Thyroid gland (tissue), 4 donors: ENCODE results near the gene SNED1. TPM values are rescaled to one million over a fixed set of nuclear protein-coding genes. Genes with fewer than 3 reads are reported as not detected.

Source experiments
- DNase-seq, 2 donors: peaks; one replicate each; pipeline ENCODE4 v3.0.0-alpha.2; 2019
- H3K27ac ChIP-seq, 3 donors: fragments of 200-600 bp; sonication (generic); 1 replicate in 2 of 3; 2 replicates in 1 of 3; pipeline ENCODE4 v1.5.1; 2016 to 2019; ENCODE audit warnings: mild to moderate bottlenecking in 1 of 3, moderate library complexity in 1 of 3
- H3K27me3 ChIP-seq: fragments of 200-600 bp; sonication (generic); one replicate; pipeline ENCODE4 v1.5.1; 2019
- H3K36me3 ChIP-seq, 2 donors: fragments of 200-600 bp; sonication (generic); one replicate each; pipeline ENCODE4 v1.5.1; 2016 to 2019
- H3K4me1 ChIP-seq, 2 donors: fragments of 200-600 bp; sonication (generic); one replicate each; pipeline ENCODE4 v1.5.1; 2017 to 2019
- H3K4me3 ChIP-seq, 3 donors: fragments of 200-600 bp; sonication (generic); replicated peaks in 1 of 3; 1 replicate in 2 of 3; 2 replicates in 1 of 3; pipeline ENCODE4 v1.5.1; 2016; ENCODE audit warnings: mild to moderate bottlenecking in 1 of 3
- H3K9me3 ChIP-seq: fragments of 200-600 bp; sonication (generic); one replicate; pipeline ENCODE4 v1.5.1; 2017
- CTCF ChIP-seq, 6 experiments: fragments of 200-600 bp in 3 of 6; fragments of 450-650 bp in 3 of 6; sonication (generic) in 3 of 6; IDR thresholded peaks; one replicate each; pipeline ENCODE4 v1.5.1; 2016 to 2019; ENCODE audit warnings: antibody characterized with exemption in 6 of 6, mild to moderate bottlenecking in 2 of 6, inconsistent platforms in 1 of 6, moderate library complexity in 1 of 6
- POLR2A ChIP-seq, 2 donors: fragments of 450-650 bp; IDR thresholded peaks; one replicate each; pipeline ENCODE4 v1.6.1; 2017; ENCODE audit warnings: antibody characterized with exemption in 2 of 2, mild to moderate bottlenecking in 2 of 2, moderate library complexity in 1 of 2
- WGBS, 2 donors: methylation state at CpG; one replicate each; pipeline ENCODE4 v1.1.5; 2017; 5-methylcytosine and 5-hydroxymethylcytosine counted together
- intact Hi-C: fragments of 100-400 bp; cut with DNase I; formaldehyde crosslinking; loops from one replicate; pipeline ENCODE4 v1.15.1; 2023
- total RNA-seq, 4 donors: library from RNA; depleted of rRNA; stranded (reverse); fragments of >200 nt; gene quantifications; one replicate each; pipeline ENCODE4 v1.2.3, GENCODE V29; 2016

SNED1 gene
- total RNA-seq, 4 donors from 2014 or later, result 47.7 to 122 (median 68.7) TPM

DNA sequence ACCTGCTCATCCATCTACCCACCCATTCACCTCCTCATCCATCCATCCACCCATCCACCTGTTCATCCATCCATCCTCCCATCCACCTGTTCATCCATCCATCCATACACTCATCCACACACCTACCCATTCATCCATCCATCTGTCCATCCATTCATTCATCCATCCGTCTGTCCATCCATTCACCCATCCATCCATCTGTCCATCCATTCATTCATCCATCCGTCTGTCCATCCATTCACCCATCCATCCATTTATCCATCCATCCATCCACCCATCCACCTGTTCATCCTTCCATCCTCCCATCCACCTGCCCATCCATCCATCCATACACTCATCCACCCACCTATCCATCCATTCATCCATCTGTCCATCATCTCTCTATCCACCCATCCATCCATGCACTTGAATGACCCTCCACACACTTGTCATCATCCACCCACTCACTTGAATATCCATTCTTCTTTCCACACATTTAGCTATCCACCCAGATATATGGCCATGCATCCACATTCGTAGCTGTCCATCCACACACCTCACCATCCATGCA, 47.3 kb upstream of the SNED1 start:
- no peak for DNase-seq
- 92% methylated on average over 3 of the region's 3 CpGs for WGBS, 2 donors
- TF ChIP-seq POLR2A (IDR thresholded peaks at IDR 0.05), result no peak
- no peaks in the 10 kb centered on the region for H3K9me3 ChIP-seq
- no peak overlapping the region for H3K4me3 ChIP-seq
- intact Hi-C loops, result no loop called here
- peaks cover 6 to 24% of the 10 kb centered on the region in 2 donors for H3K4me1 ChIP-seq
- no peaks in the 10 kb centered on the region for H3K36me3 ChIP-seq
- no peak overlapping the region for H3K27ac ChIP-seq
- no peaks in the 10 kb centered on the region for H3K27me3 ChIP-seq

DNA sequence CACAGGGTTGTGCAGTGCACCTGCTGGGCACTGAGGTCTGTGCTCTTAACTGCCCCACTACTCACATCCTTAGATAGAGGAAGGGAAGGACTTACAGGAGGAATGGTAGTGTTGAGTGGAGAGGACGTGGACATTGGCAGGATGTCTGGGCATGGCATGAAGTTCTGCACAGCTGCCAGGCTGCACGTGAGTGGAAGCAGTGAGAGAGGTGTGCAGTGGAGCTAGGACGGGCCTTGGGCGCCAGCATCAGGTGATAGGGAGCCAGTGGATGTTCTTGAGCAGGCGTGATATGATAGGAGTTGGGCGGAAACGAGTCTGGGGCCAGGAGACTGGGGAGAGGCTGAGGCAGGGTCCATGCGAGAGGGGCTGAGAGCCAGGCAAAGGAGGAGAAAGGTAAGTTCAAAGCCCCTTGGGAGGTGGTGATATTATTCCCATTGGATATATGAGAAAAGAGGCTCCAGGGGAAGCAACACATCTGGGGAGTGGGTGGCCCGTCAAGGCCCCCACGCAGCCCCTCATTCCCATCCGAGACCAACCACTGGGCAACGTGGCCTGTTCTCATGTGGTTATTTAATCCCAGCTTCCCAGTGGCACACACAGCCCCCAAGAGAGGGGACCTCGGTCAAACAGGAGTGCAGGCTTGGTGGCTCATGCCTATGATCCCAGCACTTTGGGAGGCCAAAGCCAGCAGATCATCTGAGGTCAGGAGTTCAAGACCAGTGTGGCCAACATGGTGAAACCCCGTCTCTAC, 45.7 kb upstream of the SNED1 start:
- no peak overlapping the region for H3K4me3 ChIP-seq
- H3K9me3 ChIP-seq, result no peaks in the 10 kb centered on the region
- H3K4me1 ChIP-seq, result peaks cover 15 to 40% of the 10 kb centered on the region in 2 donors
- intact Hi-C loops, result no loop called here
- H3K36me3 ChIP-seq, result no peaks in the 10 kb centered on the region
- DNase-seq, result peak in 1 of 2 donors; percentile 41
- H3K27me3 ChIP-seq, result no peaks in the 10 kb centered on the region
- H3K27ac ChIP-seq, result no peak overlapping the region
- no peak for TF ChIP-seq POLR2A (IDR thresholded peaks at IDR 0.05)
- no peak for TF ChIP-seq CTCF (IDR thresholded peaks at IDR 0.05)
- WGBS, 2 donors, result 83 to 85% methylated on average over 13 to 14 of the region's 14 CpGs

DNA sequence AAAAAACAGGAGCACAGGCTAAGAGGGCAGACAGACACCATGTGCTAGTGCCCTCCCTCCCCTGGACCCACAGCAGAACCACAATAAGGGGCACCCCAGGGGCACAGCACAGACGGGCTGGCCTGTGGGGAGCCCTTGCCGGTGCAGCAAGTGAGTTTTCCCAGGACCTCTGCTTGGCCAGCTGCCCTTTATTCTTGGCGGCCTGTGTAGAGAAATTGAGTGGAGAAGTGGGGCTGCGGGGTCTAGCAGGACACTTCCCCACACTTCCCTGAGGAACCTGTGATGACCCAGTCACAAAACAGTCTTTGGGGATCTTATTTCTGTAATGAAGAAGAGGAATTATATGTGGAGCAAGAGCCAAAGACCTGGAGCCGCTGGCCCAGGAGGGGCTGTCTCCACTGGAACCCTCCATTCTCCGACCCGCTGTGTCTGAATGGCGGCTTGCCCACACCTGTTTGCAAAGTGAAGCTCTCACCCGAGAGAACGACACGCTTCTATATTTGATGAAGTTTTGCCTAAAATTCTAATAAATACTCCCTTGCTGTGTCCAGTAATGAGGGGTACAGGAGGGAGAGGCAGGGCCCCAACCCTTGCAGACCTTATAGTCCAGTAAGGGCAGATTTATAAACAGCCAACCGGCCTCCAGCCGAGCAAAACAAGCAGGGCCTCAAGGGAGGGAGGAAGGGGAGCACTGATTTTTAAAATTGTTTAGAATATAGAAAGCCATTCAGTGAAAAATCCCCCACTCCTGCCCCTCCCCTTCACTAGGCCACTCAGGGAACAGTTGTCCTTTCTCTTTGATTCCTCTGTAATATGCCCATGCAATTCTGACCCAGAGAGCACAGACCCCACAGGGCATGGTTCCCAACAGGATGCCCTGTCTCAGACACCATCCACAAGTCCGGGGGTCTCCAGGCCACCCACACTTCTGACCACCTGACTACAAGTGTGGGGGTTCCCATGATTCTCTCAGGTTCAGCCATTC, 44.7 kb upstream of the SNED1 start:
- TF ChIP-seq CTCF (IDR thresholded peaks at IDR 0.05) (no peak), POLR2A (IDR thresholded peaks at IDR 0.05) (no peak)
- no peaks in the 10 kb centered on the region for H3K27me3 ChIP-seq
- peaks cover 20 to 50% of the 10 kb centered on the region in 2 donors for H3K4me1 ChIP-seq
- H3K4me3 ChIP-seq, result no peak overlapping the region
- H3K9me3 ChIP-seq, result no peaks in the 10 kb centered on the region
- peak in 1 of 2 donors; percentile 42 for DNase-seq
- intact Hi-C loops, result no loop called here
- H3K27ac ChIP-seq, result no peak overlapping the region
- WGBS, 2 donors, result 49 to 65% methylated on average over 13 to 14 of the region's 14 CpGs
- no peaks in the 10 kb centered on the region for H3K36me3 ChIP-seq

- Histone ChIP-seq H3K4me3 (no peak overlapping the region), H3K27me3 (no peaks in the 10 kb centered on the region), H3K9me3 (no peaks in the 10 kb centered on the region), H3K36me3 (no peaks in the 10 kb centered on the region), H3K4me1 (peaks cover 20 to 51% of the 10 kb centered on the region in 2 donors), H3K27ac (no peak overlapping the region)
- intact Hi-C loops, result no loop called here
- TF ChIP-seq CTCF (IDR thresholded peaks at IDR 0.05) (no peak), POLR2A (IDR thresholded peaks at IDR 0.05) (no peak)
- WGBS, 2 donors, result 74 to 82% methylated on average over 14 to 15 of the region's 15 CpGs
- DNase-seq, result no peak
Observed at GRCh38 chr2:240954436-240955305, 43.7 kb upstream of the SNED1 start.
